Stomach (tissue), 9 donors: ENCODE data around the gene CIC. TPM values are rescaled to one million over a fixed set of nuclear protein-coding genes. Genes with fewer than 3 reads are reported as not detected.
A peak's percentile ranks its signal among the peaks of the same experiment; 100 is the strongest.

Source experiments
- DNase-seq, 2 donors: peaks; one replicate each; pipeline versions ENCODE4 v3.0.0 to v3.0.0-alpha.2; 2013 to 2019
- H3K27ac ChIP-seq, 5 donors: fragments of 200-600 bp in 4 of 5; sonication (generic) in 4 of 5; one replicate each; pipeline ENCODE4 v1.5.1; 2013 to 2019; ENCODE audit warnings: mild to moderate bottlenecking in 1 of 5, moderate library complexity in 1 of 5
- H3K27me3 ChIP-seq, 3 donors: fragments of 200-600 bp; sonication (generic); one replicate each; pipeline ENCODE4 v1.5.1; 2017 to 2019; ENCODE audit warnings: mixed run types in 1 of 3
- H3K36me3 ChIP-seq, 4 donors: fragments of 200-600 bp; sonication (generic); 1 replicate in 3 of 4; 2 replicates in 1 of 4; pipeline ENCODE4 v1.5.1; 2016 to 2019
- H3K4me1 ChIP-seq, 4 donors: fragments of 200-600 bp; sonication (generic); one replicate each; pipeline ENCODE4 v1.5.1; 2016 to 2019
- H3K4me3 ChIP-seq, 4 donors: fragments of 200-600 bp; sonication (generic) in 3 of 4; one replicate each; pipeline ENCODE4 v1.5.1; 2016 to 2019; ENCODE audit warnings: mild to moderate bottlenecking in 1 of 4
- H3K9me3 ChIP-seq, 4 donors: fragments of 200-600 bp; sonication (generic); one replicate each; pipeline ENCODE4 v1.5.1; 2016 to 2019
- CTCF ChIP-seq, 7 experiments: fragments of 450-650 bp in 4 of 7; fragments of 200-600 bp in 3 of 7; sonication (generic) in 3 of 7; IDR thresholded peaks; one replicate each; pipeline ENCODE4 v1.5.1; 2016 to 2019; ENCODE audit warnings: antibody characterized with exemption in 7 of 7, control low read depth in 2 of 7, mild to moderate bottlenecking in 1 of 7
- EP300 ChIP-seq: sonication (generic); formaldehyde crosslinking; IDR thresholded peaks from one replicate; pipeline ENCODE4 v1.6.1; 2017; ENCODE audit warnings: antibody characterized with exemption
- POLR2A ChIP-seq, 4 donors: fragments of 450-650 bp; IDR thresholded peaks; one replicate each; pipeline ENCODE4 v1.6.1; 2016; ENCODE audit warnings: antibody characterized with exemption in 4 of 4, control low read depth in 2 of 4, mild to moderate bottlenecking in 1 of 4, moderate library complexity in 1 of 4
- POLR2AphosphoS5 ChIP-seq, 3 donors: sonication (generic); formaldehyde crosslinking; IDR thresholded peaks; one replicate each; pipeline ENCODE4 v1.6.1; 2016; ENCODE audit warnings: antibody characterized with exemption in 3 of 3
- WGBS, 5 donors: extraction: QIAGEN DNeasy Blood & Tissue Kit in 3 of 5; methylation state at CpG; one replicate each; pipeline versions ENCODE4 v1.1.5 to v1.1.7; 2013 to 2018; 5-methylcytosine and 5-hydroxymethylcytosine counted together
- intact Hi-C: fragments of 100-400 bp; cut with DNase I; formaldehyde crosslinking; loops from one replicate; pipeline ENCODE4 v1.15.1; 2023; ENCODE audit warnings: low total_unique reads
- polyA plus RNA-seq, 3 donors: library from polyadenylated mRNA; stranded (reverse); fragments of 200-250 nt; gene quantifications; one replicate each; pipeline ENCODE4 v1.2.3, GENCODE V29; 2013
- total RNA-seq, 5 donors: library from RNA; depleted of rRNA; stranded (reverse); fragments of >200 nt; gene quantifications; one replicate each; pipeline versions ENCODE4 v1.1.0 to v1.2.3, GENCODE V29; 2014 to 2016
- donor health status: healthy with polysubstance abuse.
- donor health status: Bipolar disorder and iron deficiency.
- donor health status: healthy.

CIC gene
- total and polyA plus RNA-seq, 8 donors: 15.4 to 60.3 (median 26.6) TPM

GRCh38 chr19:42251572-42252358 is 17.3 kb upstream of the CIC start:
- H3K9me3 ChIP-seq: no peaks in the 10 kb centered on the region
- DNase-seq: peak in 1 of 2 donors; percentile 60
- peak overlapping the region; percentile 91 to 97 (median 92) for H3K4me3 ChIP-seq
- peaks cover 17 to 35% (median 26%) of the 10 kb centered on the region in 4 donors for H3K36me3 ChIP-seq
- H3K27ac ChIP-seq: peak overlapping the region; percentile 58 to 100 (median 99)
- H3K4me1 ChIP-seq: peaks cover 34 to 79% (median 58%) of the 10 kb centered on the region in 4 donors
- TF ChIP-seq EP300 (no peak), POLR2AphosphoS5 (IDR thresholded peaks at IDR 0.05) (no peak), POLR2A (IDR thresholded peaks at IDR 0.05) (no peak), CTCF (IDR thresholded peaks at IDR 0.05) (no peak)
- no peaks in the 10 kb centered on the region for H3K27me3 ChIP-seq
- WGBS, 5 donors: 57 to 80% (median 72%) methylated on average over 4 of the region's 4 CpGs
- intact Hi-C loops: no loop called here

- DNase-seq: peak in 1 of 2 donors; percentile 87
- Histone ChIP-seq H3K27ac (peak overlapping the region; percentile 99 to 100 (median 99)), H3K4me1 (peaks cover 34 to 72% (median 57%) of the 10 kb centered on the region in 4 donors), H3K4me3 (peak overlapping the region; percentile 91 to 97 (median 92)), H3K36me3 (peaks cover 17 to 27% (median 26%) of the 10 kb centered on the region in 4 donors), H3K9me3 (no peaks in the 10 kb centered on the region), H3K27me3 (no peaks in the 10 kb centered on the region)
- intact Hi-C loops: no loop called here
- TF ChIP-seq POLR2AphosphoS5 (IDR thresholded peaks at IDR 0.05) (peak in 1 of 3 donors; percentile 7), CTCF (IDR thresholded peaks at IDR 0.05) (no peak)
- WGBS, 5 donors: 3 to 11% (median 7%) methylated on average over 27 of the region's 27 CpGs
These were observed 16.4 kb upstream of the CIC start for GRCh38 chr19:42252365-42253244.

GRCh38 chr19:42253245-42254088 is 15.6 kb upstream of the CIC start:
- peak; percentile 62 to 89 for DNase-seq
- Histone ChIP-seq H3K9me3 (no peaks in the 10 kb centered on the region), H3K4me3 (peak overlapping the region; percentile 91 to 97 (median 92)), H3K36me3 (peaks cover 15 to 19% (median 18%) of the 10 kb centered on the region in 4 donors), H3K27ac (peak overlapping the region; percentile 99 to 100 (median 99)), H3K27me3 (no peaks in the 10 kb centered on the region), H3K4me1 (peaks cover 34 to 65% (median 56%) of the 10 kb centered on the region in 4 donors)
- WGBS, 5 donors: 0 to 1% (median 0%) methylated on average over 13 to 65 of the region's 71 CpGs
- intact Hi-C loops: no loop called here
- TF ChIP-seq POLR2AphosphoS5 (IDR thresholded peaks at IDR 0.05) (peak in 1 of 3 donors; percentile 24), POLR2A (IDR thresholded peaks at IDR 0.05) (no peak)

GRCh38 chr19:42254089-42254849 is 14.8 kb upstream of the CIC start:
- Histone ChIP-seq H3K4me3 (peak overlapping the region; percentile 91 to 97 (median 92)), H3K9me3 (no peaks in the 10 kb centered on the region), H3K27me3 (no peaks in the 10 kb centered on the region), H3K27ac (peak overlapping the region; percentile 99 to 100 (median 99)), H3K4me1 (peaks cover 34 to 57% (median 53%) of the 10 kb centered on the region in 4 donors), H3K36me3 (peaks cover 7 to 11% (median 10%) of the 10 kb centered on the region in 4 donors)
- DNase-seq: peak; percentile 79 to 94
- 0 to 1% (median 0%) methylated on average over 23 to 70 of the region's 70 CpGs for WGBS, 5 donors
- TF ChIP-seq CTCF (IDR thresholded peaks at IDR 0.05): no peak
- TF ChIP-seq POLR2AphosphoS5 (IDR thresholded peaks at IDR 0.05): peak in 2 of 3 donors; percentile 42 to 47
- TF ChIP-seq EP300: no peak
- TF ChIP-seq POLR2A (IDR thresholded peaks at IDR 0.05): no peak
- intact Hi-C loops: no loop called here
